Astrocyte (in vitro differentiated cells and primary cell): ENCODE measurements around the gene POLR1C. TPM values are rescaled to one million over a fixed set of nuclear protein-coding genes. Genes with fewer than 3 reads are reported as not detected.

Source experiments
- DNase-seq: peaks from one replicate; pipeline ENCODE4 v3.0.0-alpha.2; 2010; ENCODE audit warnings: low read depth
- FAIRE-seq: peaks from 2 replicates; lab custom pipeline; 2011; peaks lifted over from hg19 to GRCh38; lab: Jason Lieb, UNC
- H2AFZ ChIP-seq: 2 replicates; pipeline ENCODE4 v1.6.0; 2012; ENCODE audit warnings: low read depth, low read length, inconsistent platforms
- H3K27ac ChIP-seq: 2 replicates; pipeline ENCODE4 v1.5.1; 2011; ENCODE audit warnings: low read depth, low read length, inconsistent platforms
- H3K27me3 ChIP-seq: 2 replicates; pipeline ENCODE4 v1.6.0; 2011; ENCODE audit warnings: low read length, inconsistent platforms; ENCODE audit not compliant: insufficient read depth
- H3K36me3 ChIP-seq: 2 replicates; pipeline ENCODE4 v1.5.1; 2011; ENCODE audit warnings: low read length, inconsistent platforms; ENCODE audit not compliant: insufficient read depth
- H3K4me1 ChIP-seq: 2 replicates; pipeline ENCODE4 v1.5.1; 2011; ENCODE audit warnings: low read length, inconsistent platforms; ENCODE audit not compliant: insufficient read depth
- H3K4me2 ChIP-seq: 2 replicates; pipeline ENCODE4 v1.6.0; 2012; ENCODE audit warnings: low read length, inconsistent platforms
- H3K4me3 ChIP-seq: 2 replicates; pipeline ENCODE4 v1.5.1; 2011; ENCODE audit warnings: low read depth, mild to moderate bottlenecking, low read length, inconsistent platforms; ENCODE audit not compliant: insufficient read depth
- H3K79me2 ChIP-seq: 2 replicates; pipeline ENCODE4 v1.6.0; 2012; ENCODE audit warnings: mild to moderate bottlenecking, low read length, inconsistent platforms; ENCODE audit not compliant: insufficient read depth
- H3K9ac ChIP-seq: 2 replicates; pipeline ENCODE4 v1.6.0; 2012; ENCODE audit warnings: mild to moderate bottlenecking, low read length, inconsistent platforms
- H3K9me3 ChIP-seq: 2 replicates; pipeline ENCODE4 v1.5.1; 2012; ENCODE audit warnings: low read depth, mild to moderate bottlenecking, low read length, inconsistent platforms; ENCODE audit not compliant: insufficient read depth
- H4K20me1 ChIP-seq: 2 replicates; pipeline ENCODE4 v1.6.0; 2012; ENCODE audit warnings: low read length, inconsistent platforms; ENCODE audit not compliant: insufficient read depth
- H3K27ac Mint-ChIP-seq: one replicate; pipeline ENCODE4 v1.8.0; 2021; ENCODE audit warnings: mild to moderate bottlenecking, mixed read lengths; ENCODE audit not compliant: unreplicated experiment
- H3K27me3 Mint-ChIP-seq: one replicate; pipeline ENCODE4 v1.8.0; 2021; ENCODE audit warnings: low read depth, mixed read lengths; ENCODE audit not compliant: unreplicated experiment
- H3K36me3 Mint-ChIP-seq: one replicate; pipeline ENCODE4 v1.8.0; 2021; ENCODE audit warnings: low read depth, mixed read lengths; ENCODE audit not compliant: unreplicated experiment
- H3K4me1 Mint-ChIP-seq: one replicate; pipeline ENCODE4 v1.8.0; 2021; ENCODE audit warnings: low read depth, mixed read lengths; ENCODE audit not compliant: unreplicated experiment
- H3K4me3 Mint-ChIP-seq: one replicate; pipeline ENCODE4 v1.8.0; 2021; ENCODE audit warnings: mild to moderate bottlenecking, moderate library complexity, mixed read lengths; ENCODE audit not compliant: unreplicated experiment
- H3K9me3 Mint-ChIP-seq: one replicate; pipeline ENCODE4 v1.8.0; 2021; ENCODE audit warnings: mild to moderate bottlenecking, mixed read lengths; ENCODE audit not compliant: unreplicated experiment
- CTCF ChIP-seq: IDR thresholded peaks from 2 replicates; pipeline ENCODE4 v1.5.1; 2011; ENCODE audit warnings: low read depth, mild to moderate bottlenecking, inconsistent platforms, low read length, moderate library complexity; ENCODE audit not compliant: insufficient read depth
- EZH2 ChIP-seq: IDR thresholded peaks from 2 replicates; pipeline ENCODE4 v1.6.1; 2012; ENCODE audit warnings: mild to moderate bottlenecking, low read length, inconsistent platforms; ENCODE audit not compliant: insufficient read depth
- total RNA-seq: library from RNA; stranded (reverse); gene quantifications from 2 replicates; pipeline ENCODE4 v1.2.1, GENCODE V29; 2021

POLR1C gene
- total RNA-seq, 1 donor from 2014 or later, result 41.8 TPM

GRCh38 chr6:43494766-43495165 is 22.1 kb upstream of the POLR1C start:
- H4K20me1 ChIP-seq, result peaks cover 77% of the 10 kb centered on the region
- no peak overlapping the region for H3K9ac ChIP-seq
- H3K36me3 ChIP-seq, result peaks cover 8% of the 10 kb centered on the region
- H2AFZ ChIP-seq, result no peak overlapping the region
- TF ChIP-seq CTCF (no peak), EZH2 (no peak)
- Mint-ChIP-seq H3K4me1 (peaks cover 22% of the 10 kb centered on the region), H3K27ac (no peak overlapping the region), H3K36me3 (peaks cover 7% of the 10 kb centered on the region), H3K4me3 (no peak overlapping the region), H3K9me3 (no peaks in the 10 kb centered on the region), H3K27me3 (no peaks in the 10 kb centered on the region)
- H3K4me2 ChIP-seq, result no peak overlapping the region
- DNase-seq (no peak), FAIRE-seq (no peak)
- H3K4me1 ChIP-seq, result peaks cover 39% of the 10 kb centered on the region
- no peak overlapping the region for H3K27ac ChIP-seq
- H3K9me3 ChIP-seq, result no peaks in the 10 kb centered on the region
- peaks cover 34% of the 10 kb centered on the region for H3K79me2 ChIP-seq
- no peak overlapping the region for H3K4me3 ChIP-seq
- no peaks in the 10 kb centered on the region for H3K27me3 ChIP-seq

DNA sequence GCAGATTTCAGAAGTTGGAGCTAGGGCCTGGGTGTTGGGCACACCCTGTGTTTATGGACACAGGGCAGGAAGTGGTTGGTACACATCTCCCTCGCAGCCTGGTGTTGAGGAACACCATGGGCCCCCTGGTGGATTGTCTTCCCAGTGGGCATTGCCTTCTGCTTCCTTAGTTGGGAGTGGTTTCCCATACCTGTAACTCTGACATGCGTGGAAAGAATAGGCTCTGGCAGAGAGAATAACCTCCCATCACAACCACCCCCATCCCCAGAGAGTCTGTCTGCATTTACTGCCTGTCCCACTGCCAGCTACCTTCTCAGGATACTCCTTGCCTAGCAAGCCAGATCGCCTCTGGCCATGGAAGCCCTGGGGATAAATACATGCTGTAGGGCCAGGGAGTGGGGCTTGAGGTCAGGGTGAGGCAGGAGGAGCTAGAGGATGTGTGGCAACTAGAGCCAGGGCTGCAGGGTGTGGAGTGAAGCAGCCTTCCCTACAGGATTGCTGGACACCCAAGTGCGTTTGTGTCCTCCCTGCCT is 21.4 kb upstream of the POLR1C start:
- Mint-ChIP-seq H3K27me3 (no peaks in the 10 kb centered on the region), H3K27ac (no peak overlapping the region), H3K4me1 (peaks cover 19% of the 10 kb centered on the region), H3K4me3 (no peak overlapping the region), H3K36me3 (peaks cover 8% of the 10 kb centered on the region), H3K9me3 (no peaks in the 10 kb centered on the region)
- Histone ChIP-seq H3K27me3 (no peaks in the 10 kb centered on the region), H3K4me2 (peak overlapping the region; percentile 70), H3K9ac (no peak overlapping the region), H2AFZ (no peak overlapping the region), H3K4me3 (no peak overlapping the region), H4K20me1 (peaks cover 77% of the 10 kb centered on the region), H3K36me3 (peaks cover 14% of the 10 kb centered on the region), H3K27ac (no peak overlapping the region), H3K9me3 (no peaks in the 10 kb centered on the region), H3K79me2 (peaks cover 34% of the 10 kb centered on the region), H3K4me1 (peaks cover 39% of the 10 kb centered on the region)
- TF ChIP-seq CTCF, result no peak
- no peak for TF ChIP-seq EZH2
- DNase-seq (no peak), FAIRE-seq (no peak)

- no peak for FAIRE-seq
- peak overlapping the region; percentile 16 for H3K9ac ChIP-seq
- H3K4me1 ChIP-seq, result peaks cover 39% of the 10 kb centered on the region
- peaks cover 77% of the 10 kb centered on the region for H4K20me1 ChIP-seq
- peak overlapping the region; percentile 70 for H3K4me2 ChIP-seq
- no peaks in the 10 kb centered on the region for H3K9me3 ChIP-seq
- Mint-ChIP-seq H3K4me3 (no peak overlapping the region), H3K9me3 (no peaks in the 10 kb centered on the region), H3K4me1 (peaks cover 19% of the 10 kb centered on the region), H3K36me3 (peaks cover 14% of the 10 kb centered on the region), H3K27me3 (no peaks in the 10 kb centered on the region), H3K27ac (peak overlapping the region; percentile 70)
- peaks cover 14% of the 10 kb centered on the region for H3K36me3 ChIP-seq
- DNase-seq, result peak; percentile 52
- no peak overlapping the region for H3K27ac ChIP-seq
- peak overlapping the region; percentile 12 for H2AFZ ChIP-seq
- H3K4me3 ChIP-seq, result no peak overlapping the region
- TF ChIP-seq CTCF, result peak; percentile 29
- no peak for TF ChIP-seq EZH2
- H3K79me2 ChIP-seq, result peaks cover 34% of the 10 kb centered on the region
- H3K27me3 ChIP-seq, result no peaks in the 10 kb centered on the region
These were observed 20.3 kb upstream of the POLR1C start for GRCh38 chr6:43496370-43497128.
